Right atrium auricular region (tissue), 2 donors: ENCODE data around the gene WDR91. TPM values are rescaled to one million over a fixed set of nuclear protein-coding genes. Genes with fewer than 3 reads are reported as not detected.
"Not testable (repeated sequence)": the region's sequence is repeated elsewhere in the genome, so short reads cannot be mapped to it uniquely, and the experiment has no call there.

ENCODE experiments used
- DNase-seq: peaks from one replicate; pipeline ENCODE4 v3.0.0-alpha.2; 2019; ENCODE audit warnings: low spot score
- H3K27ac ChIP-seq, 2 donors: fragments of 200-600 bp; sonication (generic); 1 replicate in 1 of 2; 2 replicates in 1 of 2; pipeline ENCODE4 v1.5.1; 2016 to 2019
- H3K27me3 ChIP-seq, 2 donors: fragments of 200-600 bp; sonication (generic); one replicate each; pipeline versions ENCODE4 v1.5.1 to v1.6.0; 2017 to 2019
- H3K36me3 ChIP-seq: fragments of 200-600 bp; sonication (generic); one replicate; pipeline ENCODE4 v1.5.1; 2016
- H3K4me1 ChIP-seq, 2 donors: fragments of 200-600 bp; sonication (generic); one replicate each; pipeline versions ENCODE4 v1.5.1 to v1.6.0; 2017 to 2019
- H3K4me3 ChIP-seq, 2 donors: fragments of 200-600 bp; sonication (generic); 1 replicate in 1 of 2; 2 replicates in 1 of 2; pipeline ENCODE4 v1.5.1; 2017 to 2019; ENCODE audit warnings: mild to moderate bottlenecking in 1 of 2, moderate library complexity in 1 of 2
- H3K9me3 ChIP-seq, 2 donors: fragments of 200-600 bp; sonication (generic); one replicate each; pipeline ENCODE4 v1.5.1; 2019
- total RNA-seq, 2 donors: library from RNA; depleted of rRNA; stranded (reverse); fragments of >200 nt; gene quantifications; one replicate each; pipeline ENCODE4 v1.1.0, GENCODE V29; 2016
- TF ChIP-seq, protein P1 (sequence below), 2 donors: fragments of 200-600 bp; sonication (generic); IDR thresholded peaks; one replicate each; pipeline ENCODE4 v1.5.1; 2019; ENCODE audit warnings: antibody characterized with exemption in 2 of 2

The WDR91 gene
- total RNA-seq, 2 donors from 2014 or later, result 3.3 to 4.5 TPM

- DNase-seq, result no peak
- TF ChIP-seq, protein P1, sequence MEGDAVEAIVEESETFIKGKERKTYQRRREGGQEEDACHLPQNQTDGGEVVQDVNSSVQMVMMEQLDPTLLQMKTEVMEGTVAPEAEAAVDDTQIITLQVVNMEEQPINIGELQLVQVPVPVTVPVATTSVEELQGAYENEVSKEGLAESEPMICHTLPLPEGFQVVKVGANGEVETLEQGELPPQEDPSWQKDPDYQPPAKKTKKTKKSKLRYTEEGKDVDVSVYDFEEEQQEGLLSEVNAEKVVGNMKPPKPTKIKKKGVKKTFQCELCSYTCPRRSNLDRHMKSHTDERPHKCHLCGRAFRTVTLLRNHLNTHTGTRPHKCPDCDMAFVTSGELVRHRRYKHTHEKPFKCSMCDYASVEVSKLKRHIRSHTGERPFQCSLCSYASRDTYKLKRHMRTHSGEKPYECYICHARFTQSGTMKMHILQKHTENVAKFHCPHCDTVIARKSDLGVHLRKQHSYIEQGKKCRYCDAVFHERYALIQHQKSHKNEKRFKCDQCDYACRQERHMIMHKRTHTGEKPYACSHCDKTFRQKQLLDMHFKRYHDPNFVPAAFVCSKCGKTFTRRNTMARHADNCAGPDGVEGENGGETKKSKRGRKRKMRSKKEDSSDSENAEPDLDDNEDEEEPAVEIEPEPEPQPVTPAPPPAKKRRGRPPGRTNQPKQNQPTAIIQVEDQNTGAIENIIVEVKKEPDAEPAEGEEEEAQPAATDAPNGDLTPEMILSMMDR (IDR thresholded peaks at IDR 0.05), result no peak
- Histone ChIP-seq H3K36me3 (no peaks in the 10 kb centered on the region), H3K4me1 (no peaks in the 10 kb centered on the region), H3K9me3 (no peaks in the 10 kb centered on the region), H3K27ac (no peak overlapping the region), H3K4me3 (no peak overlapping the region), H3K27me3 (no peaks in the 10 kb centered on the region)
Measured at GRCh38 chr7:135236727-135237126, 25.4 kb upstream of the WDR91 start.

DNA sequence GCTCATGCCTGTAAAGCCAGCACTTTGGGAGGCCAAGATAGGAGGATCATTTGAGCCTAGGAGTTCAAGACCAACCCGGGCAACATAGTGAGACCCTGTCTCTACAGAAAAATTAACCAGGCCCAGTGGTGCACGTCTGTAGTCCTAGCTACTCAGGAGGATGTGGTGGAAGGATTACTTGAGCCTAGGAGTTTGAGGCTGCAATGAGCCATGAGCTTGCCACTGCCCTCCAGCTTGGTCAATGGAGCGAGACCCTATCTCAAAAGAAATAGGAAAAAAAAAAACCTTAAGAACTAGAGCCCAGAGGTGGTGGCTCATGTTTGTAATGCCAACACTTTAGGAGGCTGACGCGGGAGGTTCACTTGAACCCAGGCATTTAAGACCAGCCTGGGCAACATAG, 24.5 kb upstream of the WDR91 start:
- Histone ChIP-seq H3K9me3 (no peaks in the 10 kb centered on the region), H3K27me3 (no peaks in the 10 kb centered on the region)

DNA sequence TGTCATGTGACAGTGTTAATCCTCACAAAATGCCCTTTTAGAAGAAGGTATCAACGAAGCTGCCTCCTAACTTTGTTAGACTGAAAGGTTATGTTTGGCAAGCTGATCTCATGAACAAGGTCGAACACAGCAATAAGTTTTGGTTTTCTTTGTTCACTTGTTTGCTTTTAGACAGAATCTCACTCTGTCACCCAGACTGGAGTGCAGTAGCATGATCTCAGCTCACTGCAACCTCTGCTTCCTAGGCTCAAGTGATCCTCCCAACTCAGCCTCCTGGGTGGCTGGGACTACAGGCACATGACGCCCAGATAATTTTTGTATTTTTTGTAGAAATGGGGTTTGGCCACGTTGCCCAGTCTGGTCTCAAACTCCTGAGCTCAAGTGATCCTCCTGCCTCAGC, 23.4 kb upstream of the WDR91 start:
- TF ChIP-seq, protein P1 (IDR thresholded peaks at IDR 0.05), result no peak
- DNase-seq, result no peak
- Histone ChIP-seq H3K9me3 (no peaks in the 10 kb centered on the region), H3K27ac (no peak overlapping the region), H3K36me3 (no peaks in the 10 kb centered on the region), H3K4me3 (no peak overlapping the region), H3K27me3 (no peaks in the 10 kb centered on the region), H3K4me1 (no peaks in the 10 kb centered on the region)

More for the DNA sequence above, 24.5 kb upstream of the WDR91 start:
- no peaks in the 10 kb centered on the region for H3K4me1 ChIP-seq
- H3K36me3 ChIP-seq, result no peaks in the 10 kb centered on the region
- H3K4me3 ChIP-seq, result no peak overlapping the region
- DNase-seq, result no peak
- no peak overlapping the region for H3K27ac ChIP-seq
- TF ChIP-seq, protein P1 (IDR thresholded peaks at IDR 0.05), result no peak

GRCh38 chr7:135234095-135234494, 22.8 kb upstream of the WDR91 start:
- not testable (repeated sequence) for H3K27ac ChIP-seq, H3K27me3 ChIP-seq, DNase-seq, H3K36me3 ChIP-seq, H3K9me3 ChIP-seq, H3K4me3 ChIP-seq, H3K4me1 ChIP-seq

DNA sequence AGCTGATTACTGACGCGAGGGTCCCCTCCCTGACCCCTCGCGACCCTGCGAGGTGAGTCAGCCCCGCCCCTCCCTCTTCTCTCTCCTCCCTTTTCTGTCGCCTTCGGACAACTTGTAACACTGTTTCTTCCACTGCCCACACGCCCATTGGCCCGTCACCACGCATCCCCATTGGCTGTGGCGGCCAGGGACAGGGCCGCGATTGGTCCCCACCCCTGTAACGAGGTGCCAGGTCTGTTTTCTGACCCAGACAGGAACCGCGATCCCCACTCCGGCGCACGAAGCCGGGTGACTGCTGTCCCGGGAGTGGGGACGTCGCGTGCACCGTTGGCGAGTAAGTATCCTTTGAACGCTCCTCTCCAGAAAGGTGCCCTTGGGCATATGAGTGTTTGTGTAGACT, 22.2 kb upstream of the WDR91 start, which contains the start of gene STRA8:
STRA8 (plus strand) TSS at position 269 of the 400 bp plus-strand sequence. CDS start 6,687 bp downstream, outside the sequence.
- no peak for DNase-seq

DNA sequence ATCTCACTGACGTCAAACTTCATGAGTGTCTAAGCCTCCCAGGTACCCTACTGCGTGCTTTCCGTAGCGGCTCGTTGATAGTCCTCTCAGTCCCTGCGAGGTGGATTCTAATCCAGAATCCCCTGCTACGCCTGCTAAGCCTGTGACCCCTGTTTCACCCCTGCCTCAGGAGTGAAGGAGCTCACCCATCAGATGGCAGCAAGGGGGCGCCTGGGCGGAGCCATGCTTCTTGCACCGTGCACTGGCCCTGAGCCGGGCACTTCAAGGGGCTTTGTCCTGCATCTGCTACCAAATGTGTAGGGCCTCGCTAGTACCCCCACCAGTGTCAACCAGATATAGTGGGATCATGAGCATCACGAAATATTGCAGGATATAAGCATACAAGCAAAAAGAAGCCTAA, 21.4 kb upstream of the WDR91 start:
- Histone ChIP-seq H3K4me1 (no peaks in the 10 kb centered on the region), H3K36me3 (no peaks in the 10 kb centered on the region), H3K27me3 (no peaks in the 10 kb centered on the region), H3K4me3 (no peak overlapping the region), H3K27ac (no peak overlapping the region), H3K9me3 (no peaks in the 10 kb centered on the region)
- TF ChIP-seq, protein P1 (IDR thresholded peaks at IDR 0.05), result no peak
- no peak for DNase-seq

More for the DNA sequence above, 22.2 kb upstream of the WDR91 start, which contains the start of gene STRA8:
- Histone ChIP-seq H3K27ac (no peak within 1 kb of the TSS), H3K27me3 (no peaks in the 10 kb centered on the region), H3K9me3 (no peaks in the 10 kb centered on the region), H3K4me3 (no peak within 1 kb of the TSS), H3K4me1 (no peaks in the 10 kb centered on the region), H3K36me3 (no peaks in the 10 kb centered on the region)
- TF ChIP-seq, protein P1 (IDR thresholded peaks at IDR 0.05), result no peak
